HepG2 (cell line): ENCODE data around the gene NAPG.

Experiments
- BHLHE40 ChIP-seq: IDR thresholded peaks from 2 replicates; pipeline ENCODE4 v1.6.1; 2011; ENCODE audit warnings: low read length, improper control_type of control experiment
- EZH2 ChIP-seq: conservative IDR thresholded peaks from 2 replicates; pipeline ENCODE4 v1.6.1; 2012; ENCODE audit warnings: mild to moderate bottlenecking, low read depth, low read length, moderate library complexity
- JUND ChIP-seq: sonication (generic); formaldehyde crosslinking; IDR thresholded peaks from 2 replicates; pipeline ENCODE4 v1.8.0; 2022; ENCODE audit warnings: mild to moderate bottlenecking, missing genetic modification reagents
- ZSCAN30 ChIP-seq: sonication (generic); formaldehyde crosslinking; IDR thresholded peaks from 2 replicates; pipeline ENCODE4 v1.5.0; 2020; ENCODE audit warnings: mild to moderate bottlenecking, missing genetic modification reagents
- TF ChIP-seq, protein P1 (sequence below): sonication (generic); formaldehyde crosslinking; IDR thresholded peaks from 2 replicates; pipeline ENCODE4 v1.5.0; 2020; ENCODE audit warnings: mild to moderate bottlenecking, missing genetic modification reagents, moderate library complexity
- TF ChIP-seq, protein P2 (sequence below), 2 experiments: sonication (generic) in 1 of 2; formaldehyde crosslinking in 1 of 2; IDR thresholded peaks; 2 replicates each; pipeline versions ENCODE4 v1.4.0 to v1.6.1; 2018 to 2020; ENCODE audit warnings: missing genetic modification reagents in 2 of 2, borderline replicate concordance in 1 of 2, low read depth in 1 of 2, mild to moderate bottlenecking in 1 of 2, missing biosample characterization in 1 of 2
- TF ChIP-seq, protein P3 (sequence below): sonication (generic); formaldehyde crosslinking; IDR thresholded peaks from 2 replicates; pipeline ENCODE4 v1.4.0; 2020; ENCODE audit warnings: missing genetic modification reagents

- TF ChIP-seq, protein P1, sequence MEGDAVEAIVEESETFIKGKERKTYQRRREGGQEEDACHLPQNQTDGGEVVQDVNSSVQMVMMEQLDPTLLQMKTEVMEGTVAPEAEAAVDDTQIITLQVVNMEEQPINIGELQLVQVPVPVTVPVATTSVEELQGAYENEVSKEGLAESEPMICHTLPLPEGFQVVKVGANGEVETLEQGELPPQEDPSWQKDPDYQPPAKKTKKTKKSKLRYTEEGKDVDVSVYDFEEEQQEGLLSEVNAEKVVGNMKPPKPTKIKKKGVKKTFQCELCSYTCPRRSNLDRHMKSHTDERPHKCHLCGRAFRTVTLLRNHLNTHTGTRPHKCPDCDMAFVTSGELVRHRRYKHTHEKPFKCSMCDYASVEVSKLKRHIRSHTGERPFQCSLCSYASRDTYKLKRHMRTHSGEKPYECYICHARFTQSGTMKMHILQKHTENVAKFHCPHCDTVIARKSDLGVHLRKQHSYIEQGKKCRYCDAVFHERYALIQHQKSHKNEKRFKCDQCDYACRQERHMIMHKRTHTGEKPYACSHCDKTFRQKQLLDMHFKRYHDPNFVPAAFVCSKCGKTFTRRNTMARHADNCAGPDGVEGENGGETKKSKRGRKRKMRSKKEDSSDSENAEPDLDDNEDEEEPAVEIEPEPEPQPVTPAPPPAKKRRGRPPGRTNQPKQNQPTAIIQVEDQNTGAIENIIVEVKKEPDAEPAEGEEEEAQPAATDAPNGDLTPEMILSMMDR, result no peak
- TF ChIP-seq, protein P2, sequence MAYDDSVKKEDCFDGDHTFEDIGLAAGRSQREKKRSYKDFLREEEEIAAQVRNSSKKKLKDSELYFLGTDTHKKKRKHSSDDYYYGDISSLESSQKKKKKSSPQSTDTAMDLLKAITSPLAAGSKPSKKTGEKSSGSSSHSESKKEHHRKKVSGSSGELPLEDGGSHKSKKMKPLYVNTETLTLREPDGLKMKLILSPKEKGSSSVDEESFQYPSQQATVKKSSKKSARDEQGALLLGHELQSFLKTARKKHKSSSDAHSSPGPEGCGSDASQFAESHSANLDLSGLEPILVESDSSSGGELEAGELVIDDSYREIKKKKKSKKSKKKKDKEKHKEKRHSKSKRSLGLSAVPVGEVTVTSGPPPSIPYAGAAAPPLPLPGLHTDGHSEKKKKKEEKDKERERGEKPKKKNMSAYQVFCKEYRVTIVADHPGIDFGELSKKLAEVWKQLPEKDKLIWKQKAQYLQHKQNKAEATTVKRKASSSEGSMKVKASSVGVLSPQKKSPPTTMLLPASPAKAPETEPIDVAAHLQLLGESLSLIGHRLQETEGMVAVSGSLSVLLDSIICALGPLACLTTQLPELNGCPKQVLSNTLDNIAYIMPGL (CRISPR knock-in tag; IDR thresholded peaks at IDR 0.05; ENCODE audit: borderline replicate concordance in 1 of 2, low read depth in 1 of 2), result no peak
- no peak for TF ChIP-seq BHLHE40
- TF ChIP-seq, protein P3, sequence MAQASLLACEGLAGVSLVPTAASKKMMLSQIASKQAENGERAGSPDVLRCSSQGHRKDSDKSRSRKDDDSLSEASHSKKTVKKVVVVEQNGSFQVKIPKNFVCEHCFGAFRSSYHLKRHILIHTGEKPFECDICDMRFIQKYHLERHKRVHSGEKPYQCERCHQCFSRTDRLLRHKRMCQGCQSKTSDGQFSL (CRISPR knock-in tag), result no peak
- TF ChIP-seq ZSCAN30, result no peak
- TF ChIP-seq EZH2, result no peak
- no peak for TF ChIP-seq JUND (CRISPR knock-in tag)
These were observed 40.0 kb downstream of the NAPG start for GRCh38 chr18:10565835-10566234.
